LNCaP clone FGC (cell line): ENCODE measurements around the gene NCOA4.
"Not testable (repeated sequence)": the region's sequence is repeated elsewhere in the genome, so short reads cannot be mapped to it uniquely, and the experiment has no call there.

Source experiments
- DNase-seq: peaks from one replicate; pipeline ENCODE4 v3.0.0-alpha.2; 2011; ENCODE audit warnings: low read depth
- H3K4me3 ChIP-seq: 2 replicates; pipeline ENCODE4 v1.5.1; 2011; ENCODE audit warnings: mild to moderate bottlenecking, low read depth, low read length, control low read depth
- TF ChIP-seq, protein P1 (sequence below): IDR thresholded peaks from 2 replicates; pipeline ENCODE4 v1.5.1; 2012; ENCODE audit warnings: mild to moderate bottlenecking; ENCODE audit not compliant: control insufficient read depth, insufficient read depth; ENCODE audit errors: extremely low read depth

Gene NCOA4

DNA sequence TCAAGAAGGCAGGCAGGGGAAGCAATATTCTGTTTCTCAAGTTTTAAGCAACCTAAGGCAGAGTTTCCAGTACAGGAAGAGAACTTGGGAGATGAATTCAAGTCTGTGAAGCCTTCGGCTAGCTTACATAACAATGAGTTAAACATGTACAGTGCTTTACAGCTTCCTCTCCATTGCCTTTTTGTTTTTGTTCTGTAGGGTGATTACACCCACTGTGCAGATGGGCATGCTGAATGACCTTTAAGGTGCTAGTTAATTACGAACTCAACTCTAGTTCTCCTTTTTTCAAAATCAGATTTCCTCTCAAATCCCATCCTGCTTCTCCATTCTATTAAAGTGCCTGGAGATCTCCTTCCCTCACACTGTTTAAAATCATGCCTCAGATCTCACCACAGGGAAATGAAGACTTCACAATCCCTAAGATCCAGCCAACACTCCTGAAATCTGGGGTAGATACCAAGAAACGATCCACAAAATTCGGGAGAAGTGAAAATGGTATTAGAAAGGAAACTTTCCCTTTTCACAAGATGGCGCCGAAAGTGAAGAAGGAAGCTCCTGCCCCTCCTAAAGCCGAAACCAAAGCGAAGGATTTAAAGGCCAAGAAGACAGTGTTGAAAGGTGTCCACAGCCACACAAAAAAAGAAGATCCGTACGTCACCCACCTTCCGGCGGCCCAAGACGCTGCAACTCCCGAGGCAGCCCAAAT, 32.5 kb upstream of the NCOA4 start:
- DNase-seq, result no peak
- TF ChIP-seq, protein P1, sequence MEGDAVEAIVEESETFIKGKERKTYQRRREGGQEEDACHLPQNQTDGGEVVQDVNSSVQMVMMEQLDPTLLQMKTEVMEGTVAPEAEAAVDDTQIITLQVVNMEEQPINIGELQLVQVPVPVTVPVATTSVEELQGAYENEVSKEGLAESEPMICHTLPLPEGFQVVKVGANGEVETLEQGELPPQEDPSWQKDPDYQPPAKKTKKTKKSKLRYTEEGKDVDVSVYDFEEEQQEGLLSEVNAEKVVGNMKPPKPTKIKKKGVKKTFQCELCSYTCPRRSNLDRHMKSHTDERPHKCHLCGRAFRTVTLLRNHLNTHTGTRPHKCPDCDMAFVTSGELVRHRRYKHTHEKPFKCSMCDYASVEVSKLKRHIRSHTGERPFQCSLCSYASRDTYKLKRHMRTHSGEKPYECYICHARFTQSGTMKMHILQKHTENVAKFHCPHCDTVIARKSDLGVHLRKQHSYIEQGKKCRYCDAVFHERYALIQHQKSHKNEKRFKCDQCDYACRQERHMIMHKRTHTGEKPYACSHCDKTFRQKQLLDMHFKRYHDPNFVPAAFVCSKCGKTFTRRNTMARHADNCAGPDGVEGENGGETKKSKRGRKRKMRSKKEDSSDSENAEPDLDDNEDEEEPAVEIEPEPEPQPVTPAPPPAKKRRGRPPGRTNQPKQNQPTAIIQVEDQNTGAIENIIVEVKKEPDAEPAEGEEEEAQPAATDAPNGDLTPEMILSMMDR, result no peak
- no peak overlapping the region for H3K4me3 ChIP-seq

DNA sequence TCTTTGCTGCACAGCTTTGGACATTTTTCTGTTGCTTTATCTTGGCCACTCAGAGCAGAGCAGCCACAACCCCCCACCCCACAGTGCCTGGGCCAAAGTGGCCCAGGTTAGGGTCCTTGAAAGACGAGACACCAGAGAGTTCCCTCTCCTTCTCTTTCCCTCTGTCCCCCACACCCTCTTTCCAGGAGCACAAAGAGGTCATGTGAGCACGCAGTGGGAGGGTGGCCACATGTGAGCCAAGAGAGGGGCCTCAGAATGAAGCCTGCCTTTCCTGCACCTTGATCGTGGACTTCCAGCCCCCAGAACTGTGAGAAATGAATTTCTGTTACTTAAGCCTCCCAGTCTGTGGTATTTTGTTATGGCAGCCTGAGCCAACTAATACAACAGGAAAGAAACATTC, 30.3 kb upstream of the NCOA4 start:
- no peak for DNase-seq
- TF ChIP-seq, protein P1, result no peak

DNA sequence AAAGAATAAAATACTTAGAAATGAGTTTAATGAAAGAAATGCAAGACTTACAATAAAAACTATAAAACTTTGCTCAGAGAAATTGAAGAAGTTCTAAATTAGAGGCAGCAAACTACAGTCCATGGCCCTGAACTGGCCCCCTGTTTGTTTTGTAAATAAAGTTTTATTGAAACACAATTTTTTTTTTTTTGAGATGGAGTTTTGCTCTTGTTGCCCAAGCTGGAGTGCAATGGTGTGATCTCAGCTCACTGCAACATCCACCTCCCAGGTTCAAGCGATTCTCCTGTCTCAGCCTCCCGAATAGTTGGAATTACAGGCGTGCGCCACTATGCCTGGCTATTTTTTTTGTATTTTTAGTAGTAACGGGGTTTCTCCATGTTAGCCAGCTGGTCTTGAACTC, 27.5 kb upstream of the NCOA4 start:
- not testable (repeated sequence) for H3K4me3 ChIP-seq, DNase-seq

More for the DNA sequence above, 30.3 kb upstream of the NCOA4 start:
- H3K4me3 ChIP-seq, result no peak overlapping the region

DNA sequence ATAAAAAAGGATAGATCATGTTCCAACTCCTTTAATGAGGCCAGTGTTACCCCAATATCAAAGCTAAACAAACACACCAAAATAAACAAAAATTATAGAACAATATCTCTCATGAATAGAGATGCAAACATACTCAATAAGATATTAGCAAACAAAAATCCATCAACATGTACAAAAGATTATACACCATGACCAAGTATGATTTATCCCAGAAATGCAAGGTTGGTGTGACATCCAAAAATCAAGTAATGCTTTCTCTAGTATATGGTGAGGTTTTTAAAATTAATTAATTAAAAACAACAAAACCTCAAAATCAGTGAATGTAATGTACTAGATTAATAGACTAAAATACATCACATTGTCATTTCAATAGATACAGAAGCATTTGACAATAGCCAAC, 26.6 kb upstream of the NCOA4 start:
- no peak for DNase-seq
- no peak overlapping the region for H3K4me3 ChIP-seq
- TF ChIP-seq, protein P1, result no peak

DNA sequence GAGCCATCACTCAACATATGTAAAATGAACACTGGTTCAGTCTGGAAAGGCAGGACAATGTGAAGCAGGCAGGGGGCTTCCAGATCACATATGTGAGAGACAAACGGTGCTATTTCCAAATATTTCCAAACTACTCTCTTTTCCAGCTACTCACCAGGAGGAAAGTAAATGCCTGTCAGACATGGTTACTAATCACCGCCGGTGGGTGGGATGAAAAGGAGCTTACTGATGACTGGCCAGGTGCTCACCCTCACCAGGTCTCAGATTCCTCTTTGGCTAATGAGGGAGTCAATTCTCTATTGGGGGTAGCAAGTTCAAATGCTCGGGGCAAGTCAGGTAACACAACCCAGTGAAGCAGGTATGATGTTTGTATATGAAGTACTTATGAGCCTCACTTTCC, 25.3 kb upstream of the NCOA4 start:
- TF ChIP-seq, protein P1, result no peak
- no peak for DNase-seq
- no peak overlapping the region for H3K4me3 ChIP-seq

DNA sequence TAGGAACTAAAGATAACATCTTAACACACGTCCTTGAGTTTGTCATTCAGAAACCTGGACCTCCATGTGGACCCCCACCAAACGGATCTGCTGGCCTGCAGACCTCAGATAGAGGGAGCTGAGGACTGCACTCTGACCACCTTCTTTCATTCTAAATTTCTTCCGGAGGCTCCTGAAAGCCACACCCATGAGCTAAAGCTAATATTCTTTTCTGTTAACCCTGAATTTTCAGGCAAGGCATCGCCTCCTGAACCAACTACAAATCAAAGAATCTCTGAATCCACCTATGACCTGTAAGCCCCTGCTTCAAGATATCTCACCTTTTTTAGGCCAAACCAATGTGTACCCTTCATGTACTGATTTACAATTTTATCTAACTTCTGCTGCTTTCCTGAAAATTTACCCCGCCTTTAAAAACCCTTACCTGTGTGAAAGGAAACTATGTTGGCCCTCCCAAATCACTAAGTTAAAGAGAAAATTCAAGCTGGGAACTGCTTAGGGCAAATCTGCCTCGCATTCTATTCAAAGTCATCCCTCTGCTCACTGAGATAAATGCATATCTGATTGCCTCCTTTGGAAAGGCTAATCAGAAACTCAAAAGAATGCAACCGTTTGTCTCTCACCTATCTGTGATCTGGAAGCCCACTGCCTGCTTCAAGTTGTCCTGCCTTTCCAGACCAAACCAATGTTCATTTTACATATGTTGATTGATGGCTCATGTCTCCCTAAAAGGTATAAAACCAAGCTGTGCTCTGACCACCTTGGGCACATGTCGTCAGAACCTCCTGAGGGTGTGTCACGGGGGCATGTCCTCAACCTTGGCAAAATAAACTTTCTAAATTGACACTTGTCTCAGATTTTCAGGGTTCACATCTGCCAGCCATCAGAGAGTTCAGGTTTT, 23.4 kb upstream of the NCOA4 start:
- no peak for DNase-seq
- TF ChIP-seq, protein P1, result no peak
- H3K4me3 ChIP-seq, result no peak overlapping the region

DNA sequence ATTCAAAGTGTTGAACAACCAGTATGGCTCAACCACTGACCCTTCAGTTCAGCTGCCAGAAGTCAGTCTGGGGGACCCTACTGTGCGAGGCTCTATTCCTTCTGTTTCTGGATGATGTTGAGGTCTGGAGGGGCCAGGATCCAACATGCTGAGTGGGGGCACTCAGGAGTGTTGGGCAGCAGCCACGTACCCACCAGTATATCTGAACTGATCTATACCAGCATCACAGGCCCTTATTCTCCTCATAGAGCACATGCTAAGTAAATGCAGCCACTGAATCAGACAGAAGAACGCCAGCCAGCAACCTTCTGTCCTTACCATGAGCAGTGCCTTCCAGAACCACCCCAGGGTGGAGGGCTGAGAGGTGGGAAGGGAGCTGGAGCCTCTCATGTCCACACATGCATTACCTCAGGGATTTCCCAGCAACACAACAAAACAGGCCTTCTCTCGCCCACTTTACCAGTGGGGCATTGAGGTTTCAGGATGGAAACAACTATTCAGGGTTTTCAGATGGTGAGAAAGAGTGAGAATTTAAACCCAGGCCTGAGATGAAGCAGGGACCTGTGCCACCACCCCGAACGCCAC, 22.5 kb upstream of the NCOA4 start:
- no peak overlapping the region for H3K4me3 ChIP-seq
- TF ChIP-seq, protein P1, result no peak
- DNase-seq, result no peak
